GM23338 (cell line): ENCODE results near the gene NPIPB2. TPM values are rescaled to one million over a fixed set of nuclear protein-coding genes. Genes with fewer than 3 reads are reported as not detected.

ENCODE experiments used
- ATAC-seq: fragments of 200-7000 bp; cut with Tn5 transposase; 3 replicates; pipeline ENCODE4 v1.9.1; 2020
- DNase-seq: peaks from one replicate; pipeline ENCODE4 v3.0.0-alpha.2; 2015; ENCODE audit warnings: low spot score
- H2AFZ ChIP-seq: fragments of 200-600 bp; sonication (generic); 2 replicates; pipeline ENCODE4 v1.8.0; 2016; ENCODE audit warnings: antibody characterized with exemption, mild to moderate bottlenecking, moderate library complexity
- H3F3A ChIP-seq: fragments of 200-600 bp; sonication (generic); replicated peaks from 2 replicates; pipeline ENCODE4 v1.8.0; 2017; ENCODE audit warnings: antibody characterized with exemption, mixed run types, low read depth
- H3K27ac ChIP-seq: fragments of 200-600 bp; sonication (generic); 2 replicates; pipeline ENCODE4 v1.6.1; 2016; ENCODE audit warnings: low read depth
- H3K27me3 ChIP-seq: fragments of 200-600 bp; sonication (generic); 2 replicates; pipeline ENCODE4 v1.8.0; 2016; ENCODE audit warnings: mild to moderate bottlenecking, mixed run types, moderate library complexity; ENCODE audit not compliant: insufficient read depth
- H3K36me3 ChIP-seq: fragments of 200-600 bp; sonication (generic); 2 replicates; pipeline ENCODE4 v1.8.0; 2016; ENCODE audit warnings: mild to moderate bottlenecking; ENCODE audit not compliant: insufficient read depth
- H3K4me1 ChIP-seq: fragments of 200-600 bp; sonication (generic); 2 replicates; pipeline ENCODE4 v1.8.0; 2016; ENCODE audit warnings: mild to moderate bottlenecking, moderate library complexity; ENCODE audit not compliant: insufficient read depth
- H3K4me2 ChIP-seq: fragments of 200-600 bp; sonication (generic); 2 replicates; pipeline ENCODE4 v1.7.1; 2017; ENCODE audit warnings: mixed run types
- H3K4me3 ChIP-seq: fragments of 200-600 bp; sonication (generic); 2 replicates; pipeline ENCODE4 v1.6.1; 2016; ENCODE audit warnings: mixed run types
- H3K79me2 ChIP-seq: fragments of 200-600 bp; sonication (generic); replicated peaks from 2 replicates; pipeline ENCODE4 v1.8.0; 2017; ENCODE audit warnings: mild to moderate bottlenecking; ENCODE audit not compliant: insufficient read depth
- H3K9me2 ChIP-seq: fragments of 200-600 bp; sonication (generic); 2 replicates; pipeline ENCODE4 v1.8.0; 2017; ENCODE audit not compliant: insufficient read depth
- H4K20me1 ChIP-seq: fragments of 200-600 bp; sonication (generic); replicated peaks from 2 replicates; pipeline ENCODE4 v1.8.0; 2017; ENCODE audit warnings: mild to moderate bottlenecking; ENCODE audit not compliant: insufficient read depth
- H3K27ac Mint-ChIP-seq: 2 replicates; pipeline ENCODE4 v1.8.0; 2020; ENCODE audit warnings: inconsistent platforms, mild to moderate bottlenecking, moderate library complexity, mixed read lengths
- H3K27me3 Mint-ChIP-seq: 3 replicates; pipeline ENCODE4 v1.8.0; 2022; ENCODE audit warnings: low read depth, mild to moderate bottlenecking, moderate library complexity, mixed read lengths, inconsistent platforms; ENCODE audit not compliant: insufficient read depth, poor library complexity
- H3K36me3 Mint-ChIP-seq: 3 replicates; pipeline ENCODE4 v1.8.0; 2021; ENCODE audit warnings: low read depth, mild to moderate bottlenecking, inconsistent platforms, moderate library complexity, mixed read lengths
- H3K4me1 Mint-ChIP-seq: 3 replicates; pipeline ENCODE4 v1.8.0; 2020; ENCODE audit warnings: mild to moderate bottlenecking, inconsistent platforms, mixed read lengths
- H3K4me3 Mint-ChIP-seq: 3 replicates; pipeline ENCODE4 v1.8.0; 2021; ENCODE audit warnings: moderate library complexity, mild to moderate bottlenecking, inconsistent platforms, mixed read lengths
- H3K9me3 Mint-ChIP-seq: 3 replicates; pipeline ENCODE4 v1.8.0; 2020; ENCODE audit warnings: moderate library complexity, mild to moderate bottlenecking, inconsistent platforms, mixed read lengths
- CREB1 ChIP-seq: fragments of 250-450 bp; sonication (Bioruptor Pico); IDR thresholded peaks from 2 replicates; pipeline ENCODE4 v1.5.0; 2020; ENCODE audit warnings: low read depth, mild to moderate bottlenecking, moderate library complexity
- CTCF ChIP-seq, 2 experiments: fragments of 200-600 bp in 1 of 2; sonication (generic) in 1 of 2; conservative IDR thresholded peaks; 2 replicates each; pipeline versions ENCODE4 v1.5.1 to v1.6.1; 2016 to 2017; ENCODE audit warnings: antibody characterized with exemption in 2 of 2, low read depth in 2 of 2, mild to moderate bottlenecking in 2 of 2, moderate library complexity in 1 of 2
- ETS1 ChIP-seq: IDR thresholded peaks from 2 replicates; pipeline ENCODE4 v1.6.1; 2016; ENCODE audit warnings: antibody characterized with exemption
- EZH2 ChIP-seq: fragments of 200-600 bp; sonication (generic); IDR thresholded peaks from one replicate; pipeline ENCODE4 v1.8.0; 2017; ENCODE audit warnings: antibody characterized with exemption, mild to moderate bottlenecking, low read depth; ENCODE audit not compliant: unreplicated experiment
- EZH2phosphoT487 ChIP-seq: fragments of 200-600 bp; sonication (generic); IDR thresholded peaks from one replicate; pipeline ENCODE4 v1.8.1; 2018; ENCODE audit warnings: antibody characterized with exemption; ENCODE audit not compliant: unreplicated experiment
- POLR2AphosphoS5 ChIP-seq: IDR thresholded peaks from 2 replicates; pipeline ENCODE4 v1.6.1; 2016; ENCODE audit warnings: antibody characterized with exemption, low read depth
- polyA plus RNA-seq: library from polyadenylated mRNA; unstranded; fragments of >200 nt; fragmentation: Nextera tagmentation; extraction: Ambion mirVana; gene quantifications from 2 replicates; pipeline ENCODE4 v1.2.1, GENCODE V29; 2016
- total RNA-seq: library from RNA; depleted of rRNA; stranded (reverse); fragments of >200 nt; shearing (Covaris generic); gene quantifications from 2 replicates; pipeline ENCODE4 v1.2.3, GENCODE V29; 2014
- TF ChIP-seq, protein P1 (sequence below): IDR thresholded peaks from one replicate; pipeline ENCODE4 v1.6.1; 2018; ENCODE audit warnings: antibody characterized with exemption; ENCODE audit not compliant: unreplicated experiment

The NPIPB2 gene
- total and polyA plus RNA-seq, 2 experiments from 2014 or later: 1.0 to 6.8 TPM

DNA sequence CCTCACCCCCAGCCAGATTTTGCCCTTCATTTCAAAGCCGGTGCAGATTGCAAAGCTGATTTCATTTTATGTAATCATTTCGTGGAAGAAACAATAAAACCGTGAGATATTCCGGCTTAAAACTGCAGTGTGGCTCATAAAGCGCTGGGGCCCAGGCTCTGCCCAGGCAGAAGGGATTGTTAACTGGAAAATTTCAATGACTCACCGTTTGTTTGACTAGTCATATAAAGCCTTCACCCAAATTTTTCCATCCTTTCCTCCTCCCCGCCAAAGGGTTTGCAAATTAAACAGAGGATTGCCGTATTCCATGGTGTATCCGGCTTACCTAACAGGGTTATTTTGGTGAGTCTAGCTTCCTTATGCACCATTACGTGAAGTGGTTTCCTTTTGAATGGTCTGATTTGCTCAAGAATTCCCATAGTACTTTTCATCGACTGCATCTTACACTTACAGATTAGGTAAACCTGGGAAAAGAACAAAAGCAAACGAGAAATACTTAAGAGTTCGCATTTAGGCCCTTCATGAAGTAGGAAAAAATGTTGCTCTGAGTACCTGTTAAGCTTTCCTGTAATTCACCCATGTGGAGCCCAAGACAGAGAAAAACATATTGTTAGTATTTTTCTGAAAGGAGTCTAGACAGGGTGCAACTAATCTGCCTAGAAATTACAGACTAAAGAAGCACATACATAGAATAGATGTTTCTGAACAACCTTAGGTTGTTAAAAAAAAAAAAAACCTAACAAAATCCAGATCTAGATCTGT is 25.1 kb downstream of the NPIPB2 start:
- ATAC-seq (no peak), DNase-seq (no peak)
- Mint-ChIP-seq H3K27ac (peak overlapping the region; percentile 77), H3K36me3 (peaks cover 8% of the 10 kb centered on the region; the same call in 1 of the 3 replicates), H3K27me3 (peaks cover 9% of the 10 kb centered on the region), H3K4me3 (peak overlapping the region; percentile 85), H3K4me1 (peaks cover 25% of the 10 kb centered on the region), H3K9me3 (no peaks in the 10 kb centered on the region)
- H3K79me2 ChIP-seq: peaks cover 32% of the 10 kb centered on the region
- H3K36me3 ChIP-seq: no peaks in the 10 kb centered on the region
- H3K27ac ChIP-seq: peak overlapping the region; percentile 16; the same call in 1 of the 2 replicates
- H3K4me3 ChIP-seq: peak overlapping the region; percentile 40
- peak overlapping the region; percentile 84 for H2AFZ ChIP-seq
- TF ChIP-seq EZH2 (no peak), EZH2phosphoT487 (no peak), CTCF (conservative IDR thresholded peaks at IDR 0.05; ENCODE audit: low read depth in 2 of 2) (no peak)
- TF ChIP-seq, protein P1, sequence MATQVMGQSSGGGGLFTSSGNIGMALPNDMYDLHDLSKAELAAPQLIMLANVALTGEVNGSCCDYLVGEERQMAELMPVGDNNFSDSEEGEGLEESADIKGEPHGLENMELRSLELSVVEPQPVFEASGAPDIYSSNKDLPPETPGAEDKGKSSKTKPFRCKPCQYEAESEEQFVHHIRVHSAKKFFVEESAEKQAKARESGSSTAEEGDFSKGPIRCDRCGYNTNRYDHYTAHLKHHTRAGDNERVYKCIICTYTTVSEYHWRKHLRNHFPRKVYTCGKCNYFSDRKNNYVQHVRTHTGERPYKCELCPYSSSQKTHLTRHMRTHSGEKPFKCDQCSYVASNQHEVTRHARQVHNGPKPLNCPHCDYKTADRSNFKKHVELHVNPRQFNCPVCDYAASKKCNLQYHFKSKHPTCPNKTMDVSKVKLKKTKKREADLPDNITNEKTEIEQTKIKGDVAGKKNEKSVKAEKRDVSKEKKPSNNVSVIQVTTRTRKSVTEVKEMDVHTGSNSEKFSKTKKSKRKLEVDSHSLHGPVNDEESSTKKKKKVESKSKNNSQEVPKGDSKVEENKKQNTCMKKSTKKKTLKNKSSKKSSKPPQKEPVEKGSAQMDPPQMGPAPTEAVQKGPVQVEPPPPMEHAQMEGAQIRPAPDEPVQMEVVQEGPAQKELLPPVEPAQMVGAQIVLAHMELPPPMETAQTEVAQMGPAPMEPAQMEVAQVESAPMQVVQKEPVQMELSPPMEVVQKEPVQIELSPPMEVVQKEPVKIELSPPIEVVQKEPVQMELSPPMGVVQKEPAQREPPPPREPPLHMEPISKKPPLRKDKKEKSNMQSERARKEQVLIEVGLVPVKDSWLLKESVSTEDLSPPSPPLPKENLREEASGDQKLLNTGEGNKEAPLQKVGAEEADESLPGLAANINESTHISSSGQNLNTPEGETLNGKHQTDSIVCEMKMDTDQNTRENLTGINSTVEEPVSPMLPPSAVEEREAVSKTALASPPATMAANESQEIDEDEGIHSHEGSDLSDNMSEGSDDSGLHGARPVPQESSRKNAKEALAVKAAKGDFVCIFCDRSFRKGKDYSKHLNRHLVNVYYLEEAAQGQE: no peak
- H3K27me3 ChIP-seq: no peaks in the 10 kb centered on the region
- peaks cover 25% of the 10 kb centered on the region for H3K4me1 ChIP-seq
- H3F3A ChIP-seq: peaks cover 8% of the 10 kb centered on the region; the same call in 1 of the 2 replicates
- H4K20me1 ChIP-seq: peaks cover 29% of the 10 kb centered on the region
- no peaks in the 10 kb centered on the region for H3K9me2 ChIP-seq
- peak overlapping the region; percentile 66 for H3K4me2 ChIP-seq

GRCh38 chr16:11915644-11916523 is 26.0 kb downstream of the NPIPB2 start, which contains the start of gene GSPT1:
GSPT1 (minus strand) TSS chr16:11915956; CDS start chr16:11915720, 236 bp downstream.
- peaks cover 37% of the 10 kb centered on the region for H4K20me1 ChIP-seq
- H3K36me3 ChIP-seq: no peaks in the 10 kb centered on the region
- peak; percentile 93 for TF ChIP-seq POLR2AphosphoS5
- TF ChIP-seq ETS1: peak; percentile 99
- TF ChIP-seq CTCF (conservative IDR thresholded peaks at IDR 0.05; ENCODE audit: low read depth in 2 of 2): no peak
- TF ChIP-seq CREB1: peak; percentile 79
- H3K27ac ChIP-seq: peak within 1 kb of the TSS; percentile 16; the same call in 1 of the 2 replicates
- H3K9me3 Mint-ChIP-seq: no peaks in the 10 kb centered on the region
- H3K27me3 ChIP-seq: no peaks in the 10 kb centered on the region
- peak; percentile 95 for ATAC-seq
- H3F3A ChIP-seq: peaks cover 8% of the 10 kb centered on the region; the same call in 1 of the 2 replicates
- peaks cover 41% of the 10 kb centered on the region for H3K79me2 ChIP-seq
- H3K4me2 ChIP-seq: peak within 1 kb of the TSS; percentile 98
- peaks cover 8% of the 10 kb centered on the region; the same call in 1 of the 3 replicates for H3K36me3 Mint-ChIP-seq
- H3K9me2 ChIP-seq: no peaks in the 10 kb centered on the region
- H3K4me1 ChIP-seq: peaks cover 25% of the 10 kb centered on the region
- peaks cover 9% of the 10 kb centered on the region for H3K27me3 Mint-ChIP-seq
- peak within 1 kb of the TSS; percentile 84 for H2AFZ ChIP-seq
- H3K27ac Mint-ChIP-seq: peak within 1 kb of the TSS; percentile 77
- peak within 1 kb of the TSS; percentile 71 for H3K4me3 ChIP-seq
- H3K4me1 Mint-ChIP-seq: peaks cover 25% of the 10 kb centered on the region
- peak; percentile 99 for DNase-seq
- peak within 1 kb of the TSS; percentile 94 for H3K4me3 Mint-ChIP-seq
